Measurements from ENCODE around the gene VPS13A.

VPS13A gene

GRCh38 chr9:77177143-77177893 lies at the start of gene VPS13A:
TSS of gene VPS13A (plus strand) at chr9:77177534. CDS start at chr9:77177705, 171 bp downstream.
- in situ Hi-C loops (cut with MboI; ENCODE audit: low sequenced_read_pairs): no loop called here

- in situ Hi-C loops (cut with MboI; ENCODE audit: low sequenced_read_pairs): loop anchor here (25.0 kb wide), 1 partner anchor 109 kb away; no protein-coding TSS in a partner anchor
Measured at GRCh38 chr9:77128125-77128789, 49.1 kb upstream of the VPS13A start.

GRCh38 chr9:77131399-77131798 lies 45.9 kb upstream of the VPS13A start:
- in situ Hi-C loops (cut with MboI; ENCODE audit: low sequenced_read_pairs): loop anchor here (25.0 kb wide), 1 partner anchor 106 kb away; no protein-coding TSS in a partner anchor

GRCh38 chr9:77133011-77133410 lies 44.3 kb upstream of the VPS13A start:
- in situ Hi-C loops (cut with MboI; ENCODE audit: low sequenced_read_pairs): loop anchor here (25.0 kb wide), 1 partner anchor 104 kb away; no protein-coding TSS in a partner anchor

GRCh38 chr9:77142366-77142765 lies 35.0 kb upstream of the VPS13A start:
- in situ Hi-C loops (cut with MboI; ENCODE audit: low sequenced_read_pairs): loop anchor here (25.0 kb wide), 1 partner anchor 95 kb away; no protein-coding TSS in a partner anchor

GRCh38 chr9:77149879-77150278 lies 27.5 kb upstream of the VPS13A start:
- in situ Hi-C loops (cut with MboI; ENCODE audit: low sequenced_read_pairs): loop anchor here (25.0 kb wide), 2 partner anchors 87 to 312 kb away; no protein-coding TSS in a partner anchor

- in situ Hi-C loops (cut with MboI; ENCODE audit: low sequenced_read_pairs): loop anchor here (25.0 kb wide), 1 partner anchor 310 kb away; no protein-coding TSS in a partner anchor
Measured at GRCh38 chr9:77152289-77152688, 25.0 kb upstream of the VPS13A start.

- in situ Hi-C loops (cut with MboI; ENCODE audit: low sequenced_read_pairs): loop anchor here (25.0 kb wide), 1 partner anchor 305 kb away; no protein-coding TSS in a partner anchor
Measured at GRCh38 chr9:77156646-77157371, 20.5 kb upstream of the VPS13A start.

GRCh38 chr9:77158772-77159513 lies 18.4 kb upstream of the VPS13A start:
- in situ Hi-C loops (cut with MboI; ENCODE audit: low sequenced_read_pairs): loop anchor here (25.0 kb wide), 1 partner anchor 303 kb away; no protein-coding TSS in a partner anchor

GRCh38 chr9:77161191-77161590 lies 16.1 kb upstream of the VPS13A start:
- in situ Hi-C loops (cut with MboI; ENCODE audit: low sequenced_read_pairs): loop anchor here (25.0 kb wide), 1 partner anchor 301 kb away; no protein-coding TSS in a partner anchor

- in situ Hi-C loops (cut with MboI; ENCODE audit: low sequenced_read_pairs): loop anchor here (25.0 kb wide), 1 partner anchor 300 kb away; no protein-coding TSS in a partner anchor
Measured at GRCh38 chr9:77161966-77162365, 15.4 kb upstream of the VPS13A start.

- in situ Hi-C loops (cut with MboI; ENCODE audit: low sequenced_read_pairs): loop anchor here (25.0 kb wide), 1 partner anchor 300 kb away; no protein-coding TSS in a partner anchor
Measured at GRCh38 chr9:77162366-77162765, 15.0 kb upstream of the VPS13A start.

GRCh38 chr9:77163884-77164283 lies 13.4 kb upstream of the VPS13A start:
- in situ Hi-C loops (cut with MboI; ENCODE audit: low sequenced_read_pairs): loop anchor here (25.0 kb wide), 1 partner anchor 298 kb away; no protein-coding TSS in a partner anchor

GRCh38 chr9:77166193-77166592 lies 11.1 kb upstream of the VPS13A start:
- in situ Hi-C loops (cut with MboI; ENCODE audit: low sequenced_read_pairs): loop anchor here (25.0 kb wide), 1 partner anchor 296 kb away; no protein-coding TSS in a partner anchor

- in situ Hi-C loops (cut with MboI; ENCODE audit: low sequenced_read_pairs): loop anchor here (25.0 kb wide), 1 partner anchor 291 kb away; no protein-coding TSS in a partner anchor
Measured at GRCh38 chr9:77170991-77171699, 6.2 kb upstream of the VPS13A start.

- in situ Hi-C loops (cut with MboI; ENCODE audit: low sequenced_read_pairs): no loop called here
Measured at GRCh38 chr9:77175151-77175550, 2.2 kb upstream of the VPS13A start.

GRCh38 chr9:77176106-77176505 lies 1.2 kb upstream of the VPS13A start:
- in situ Hi-C loops (cut with MboI; ENCODE audit: low sequenced_read_pairs): no loop called here

- in situ Hi-C loops (cut with MboI; ENCODE audit: low sequenced_read_pairs): no loop called here
Measured at GRCh38 chr9:77176686-77177142, 620 bp upstream of the VPS13A start.
